ENCODE data around the gene HOXB2.

GRCh38 chr17:48503747-48504146, 41.2 kb downstream of the HOXB2 start:
- TF ChIP-seq, protein P1, sequence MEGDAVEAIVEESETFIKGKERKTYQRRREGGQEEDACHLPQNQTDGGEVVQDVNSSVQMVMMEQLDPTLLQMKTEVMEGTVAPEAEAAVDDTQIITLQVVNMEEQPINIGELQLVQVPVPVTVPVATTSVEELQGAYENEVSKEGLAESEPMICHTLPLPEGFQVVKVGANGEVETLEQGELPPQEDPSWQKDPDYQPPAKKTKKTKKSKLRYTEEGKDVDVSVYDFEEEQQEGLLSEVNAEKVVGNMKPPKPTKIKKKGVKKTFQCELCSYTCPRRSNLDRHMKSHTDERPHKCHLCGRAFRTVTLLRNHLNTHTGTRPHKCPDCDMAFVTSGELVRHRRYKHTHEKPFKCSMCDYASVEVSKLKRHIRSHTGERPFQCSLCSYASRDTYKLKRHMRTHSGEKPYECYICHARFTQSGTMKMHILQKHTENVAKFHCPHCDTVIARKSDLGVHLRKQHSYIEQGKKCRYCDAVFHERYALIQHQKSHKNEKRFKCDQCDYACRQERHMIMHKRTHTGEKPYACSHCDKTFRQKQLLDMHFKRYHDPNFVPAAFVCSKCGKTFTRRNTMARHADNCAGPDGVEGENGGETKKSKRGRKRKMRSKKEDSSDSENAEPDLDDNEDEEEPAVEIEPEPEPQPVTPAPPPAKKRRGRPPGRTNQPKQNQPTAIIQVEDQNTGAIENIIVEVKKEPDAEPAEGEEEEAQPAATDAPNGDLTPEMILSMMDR (IDR thresholded peaks at IDR 0.05) = no peak
- no peak for TF ChIP-seq POLR2A (IDR thresholded peaks at IDR 0.05)

All from testis (tissue), 2 donors.